Stimulated activated CD4-positive, alpha-beta T cell treated with anti-CD3 and anti-CD28 coated beads, TNF-alpha, amount 100 ng/mL, for 24 hours (primary cell): ENCODE results near the gene FDCSP.
"Not testable (repeated sequence)": the region's sequence is repeated elsewhere in the genome, so short reads cannot be mapped to it uniquely, and the experiment has no call there.

Experiments
- DNase-seq, 3 experiments: peaks; one replicate each; pipeline ENCODE4 v3.0.0-alpha.2; 2020; ENCODE audit warnings: low read depth in 3 of 3

FDCSP gene

GRCh38 chr4:70239131-70239883, 13.4 kb downstream of the FDCSP start:
- DNase-seq, result no peak

GRCh38 chr4:70239884-70240591, 14.1 kb downstream of the FDCSP start:
- no peak for DNase-seq

- not testable (repeated sequence) for DNase-seq
Measured at GRCh38 chr4:70242297-70242696, 16.4 kb downstream of the FDCSP start, which contains the start of gene CSN3. CSN3 (plus strand) TSS chr4:70242597; CDS start chr4:70244820, 2,223 bp downstream.

GRCh38 chr4:70243091-70243490, 17.2 kb downstream of the FDCSP start:
- no peak for DNase-seq

GRCh38 chr4:70251250-70251944, 25.5 kb downstream of the FDCSP start:
- no peak for DNase-seq

GRCh38 chr4:70251945-70252277, 26.0 kb downstream of the FDCSP start:
- DNase-seq, result no peak

GRCh38 chr4:70269674-70270073, 43.8 kb downstream of the FDCSP start:
- no peak for DNase-seq

- no peak for DNase-seq
Measured at GRCh38 chr4:70277121-70277520, 51.2 kb downstream of the FDCSP start.

GRCh38 chr4:70280567-70280966, 54.6 kb downstream of the FDCSP start:
- DNase-seq, result no peak
